HS-5 (cell line): Measurements from ENCODE around the gene MGRN1.
"Not testable (repeated sequence)": the region's sequence is repeated elsewhere in the genome, so short reads cannot be mapped to it uniquely, and the experiment has no call there.

Experiments used
- DNase-seq: peaks from one replicate; pipeline ENCODE4 v3.0.0-alpha.2; 2012; ENCODE audit warnings: low read depth

MGRN1 gene

DNA sequence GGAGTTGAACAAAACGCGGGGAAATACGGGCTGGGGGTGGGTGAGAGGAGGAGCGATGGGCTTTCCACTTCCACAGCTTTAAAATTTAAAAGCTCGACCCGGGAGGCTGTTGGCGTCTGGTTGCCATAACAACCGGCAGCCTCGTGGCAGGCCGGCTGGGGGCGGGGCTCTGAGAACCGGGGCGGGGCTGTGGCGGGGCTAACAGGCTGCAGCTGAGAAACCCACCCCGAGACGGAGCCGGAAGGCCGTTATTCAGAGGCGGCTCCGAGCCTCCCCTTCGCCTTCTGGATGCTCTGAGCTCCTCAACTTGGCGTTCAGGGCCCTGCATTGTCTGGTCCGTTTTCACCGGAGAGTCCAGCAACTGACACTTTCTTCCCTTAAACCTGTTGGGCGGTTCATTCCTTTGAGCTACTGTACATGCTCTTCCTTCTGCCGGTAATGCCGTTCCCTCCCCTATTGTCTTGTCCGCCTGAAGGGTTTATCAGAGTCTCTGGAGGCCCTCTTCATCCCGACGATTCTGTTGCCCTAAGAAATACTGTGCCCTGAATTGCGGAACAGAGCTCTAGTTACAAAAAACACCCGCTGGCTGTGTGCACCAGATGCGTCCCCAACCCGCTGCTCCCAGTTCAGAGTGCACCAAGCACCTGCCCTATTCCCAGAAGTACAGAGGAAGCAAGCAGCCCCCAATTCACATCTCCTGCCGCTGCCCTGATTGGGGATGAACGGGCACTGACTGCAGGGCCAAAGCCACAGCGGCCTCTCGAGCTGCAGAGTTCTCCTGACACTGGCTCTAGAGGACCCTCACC is 110.3 kb downstream of the MGRN1 start:
- DNase-seq, result peak; percentile 23

DNA sequence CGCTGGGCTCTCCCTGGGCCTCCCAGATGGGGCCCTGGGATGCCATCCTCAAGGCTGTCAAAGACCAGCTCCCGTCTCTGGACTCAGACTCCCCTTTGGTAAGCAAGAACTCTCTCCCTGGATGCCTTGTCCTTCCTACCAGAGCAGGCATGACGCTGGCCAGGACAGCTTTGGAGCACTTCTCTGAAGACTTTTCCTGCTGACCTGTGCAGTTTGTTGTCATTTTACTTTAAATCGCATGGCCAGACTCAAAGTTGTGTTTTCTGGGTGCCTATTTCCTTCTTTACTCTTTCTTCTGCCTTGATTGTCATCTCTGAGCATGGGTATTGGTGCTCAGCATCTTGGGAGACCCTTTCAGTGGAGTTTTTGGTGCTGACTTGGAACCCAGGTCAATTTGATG is 111.9 kb downstream of the MGRN1 start:
- DNase-seq, result no peak

DNA sequence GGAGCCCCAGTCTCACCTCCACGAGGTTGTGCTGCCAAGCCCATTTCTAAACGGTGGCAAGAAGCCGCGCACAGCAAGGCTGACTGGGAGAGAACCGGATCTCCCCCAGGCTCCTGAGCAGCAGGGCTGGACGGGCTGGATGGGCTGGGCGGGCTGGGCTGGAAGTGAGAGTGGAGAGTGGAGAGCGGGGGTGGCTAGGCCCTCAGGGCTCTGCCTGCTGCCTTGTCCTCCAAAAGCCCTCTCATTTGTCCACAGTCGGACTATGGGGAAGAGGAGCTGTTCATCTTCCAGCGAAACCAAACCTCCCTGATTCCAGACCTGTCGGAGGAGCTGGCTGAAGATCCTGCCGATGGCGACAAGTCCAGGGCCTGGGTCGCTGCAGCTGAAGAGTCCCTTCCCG is 112.9 kb downstream of the MGRN1 start:
- no peak for DNase-seq

DNA sequence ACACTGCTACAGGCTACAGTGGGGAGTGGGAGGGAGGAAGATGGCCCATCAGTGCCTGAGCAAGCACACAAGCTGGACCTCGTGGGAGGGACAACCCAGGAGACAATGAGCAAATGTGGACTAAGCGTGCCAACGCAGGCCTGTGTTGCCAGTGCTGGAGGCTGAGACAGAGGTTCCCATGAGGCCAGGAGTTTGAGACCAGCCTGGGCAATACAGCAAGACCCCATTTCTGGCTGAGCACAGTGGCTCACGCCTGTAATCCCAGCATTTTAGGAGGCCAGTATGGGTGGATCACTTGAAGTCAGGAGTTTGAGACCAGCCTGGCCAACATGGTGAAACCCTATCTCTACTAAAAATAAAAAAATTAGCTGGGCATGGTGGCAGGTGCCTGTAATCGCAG is 113.7 kb downstream of the MGRN1 start:
- not testable (repeated sequence) for DNase-seq
